ENCODE results near the gene H2BW2. TPM values are rescaled to one million over a fixed set of nuclear protein-coding genes. Genes with fewer than 3 reads are reported as not detected.
"Not testable (repeated sequence)": the region's sequence is repeated elsewhere in the genome, so short reads cannot be mapped to it uniquely, and the experiment has no call there.

Gene H2BW2
- total RNA-seq = not detected

DNA sequence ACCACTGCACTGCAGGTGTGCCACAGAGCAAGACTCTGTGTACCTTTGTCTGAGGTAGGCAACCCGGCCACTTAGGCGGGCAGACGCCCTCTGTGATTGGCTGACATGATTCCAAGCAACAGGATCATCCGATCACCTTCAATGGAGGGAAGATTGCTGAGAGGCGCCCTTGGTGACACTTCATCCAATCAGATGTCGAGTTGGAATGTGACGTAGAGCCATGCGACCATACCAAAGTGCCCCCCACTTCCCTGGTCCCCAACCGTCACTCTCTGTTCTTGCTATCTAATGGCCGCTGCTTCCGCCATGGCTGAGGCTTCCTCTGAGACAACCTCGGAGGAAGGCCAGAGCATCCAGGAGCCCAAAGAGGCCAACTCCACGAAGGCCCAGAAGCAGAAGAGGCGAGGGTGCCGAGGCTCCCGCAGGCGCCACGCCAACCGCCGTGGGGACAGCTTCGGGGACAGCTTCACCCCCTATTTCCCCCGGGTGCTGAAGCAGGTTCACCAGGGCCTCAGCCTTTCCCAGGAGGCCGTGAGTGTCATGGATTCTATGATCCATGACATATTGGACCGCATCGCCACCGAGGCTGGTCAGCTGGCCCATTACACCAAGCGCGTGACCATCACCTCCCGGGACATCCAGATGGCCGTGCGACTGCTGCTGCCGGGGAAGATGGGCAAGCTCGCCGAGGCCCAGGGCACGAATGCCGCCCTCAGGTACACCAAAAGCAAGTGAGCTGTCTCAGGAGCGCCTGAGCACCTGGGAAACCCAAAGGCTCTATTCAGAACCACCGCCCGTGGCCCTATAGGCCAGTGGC is at the start of gene H2BW2:
H2BW2 (plus strand) TSS at position 268 of the 817 bp plus-strand sequence; CDS start at position 307, 39 bp downstream.
- no peak for DNase-seq (ENCODE audit: low spot score)
- ATAC-seq = no peak

DNA sequence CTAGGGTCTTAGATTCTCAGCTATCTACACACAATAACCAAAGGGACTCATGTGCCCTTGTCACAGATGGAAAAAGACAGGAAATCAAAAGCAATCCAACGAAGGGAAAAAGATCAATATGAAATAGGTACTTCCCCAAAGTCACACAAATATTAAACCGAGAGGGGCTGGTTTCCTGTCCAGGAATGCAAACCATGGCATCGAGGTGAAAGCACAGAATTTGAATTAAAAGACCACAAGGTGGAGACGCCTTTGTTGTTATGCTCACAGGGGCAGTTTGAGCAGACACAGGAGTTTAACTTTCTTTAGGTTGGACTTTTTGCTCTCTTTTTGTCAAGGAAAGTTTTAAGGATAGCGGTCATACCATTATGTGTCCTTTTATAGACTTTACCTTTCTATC is 40.5 kb upstream of the H2BW2 start:
- no peak for DNase-seq (ENCODE audit: low spot score)
- no peak for ATAC-seq

DNA sequence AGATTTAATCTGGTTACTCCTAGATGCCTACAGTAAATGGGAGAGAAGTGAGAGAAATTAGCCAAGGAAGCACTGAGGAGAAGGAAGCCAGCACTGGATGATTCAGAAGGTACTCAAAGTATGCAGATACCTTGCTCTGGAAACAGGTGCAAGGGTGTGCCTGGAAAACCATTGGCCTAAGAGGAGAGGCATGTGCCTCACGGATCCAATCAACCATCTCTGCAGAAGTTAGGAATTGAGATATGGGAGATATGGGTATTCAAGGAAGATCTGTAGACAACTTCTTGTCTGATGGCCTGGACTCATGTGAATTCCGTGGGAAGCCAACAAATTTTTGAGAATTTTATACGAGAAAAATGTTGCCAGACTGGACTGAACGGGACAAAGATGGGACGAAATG is 30.9 kb upstream of the H2BW2 start:
- ATAC-seq (no peak), DNase-seq (ENCODE audit: low spot score) (no peak)

DNA sequence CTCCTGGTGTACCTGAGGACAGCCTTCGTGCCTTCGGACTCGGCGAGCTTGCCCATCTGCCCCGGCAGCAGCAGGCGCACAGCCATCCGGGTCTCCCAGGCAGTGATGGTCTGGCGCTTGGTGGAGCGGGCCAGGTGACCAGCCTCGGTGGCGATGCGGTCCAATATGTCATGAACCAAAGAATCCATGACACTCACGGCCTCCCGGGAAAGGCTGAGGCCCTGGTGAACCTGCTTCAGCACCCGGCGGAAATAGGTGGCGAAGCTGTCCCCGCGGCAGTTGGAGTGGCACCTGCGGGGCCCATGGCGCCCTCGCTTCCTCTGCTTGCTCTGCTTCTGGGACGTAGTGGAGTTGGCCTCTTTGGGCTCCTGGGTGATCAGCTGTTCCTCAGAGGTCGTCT is 26.6 kb upstream of the H2BW2 start:
- DNase-seq (ENCODE audit: low spot score) (no peak), ATAC-seq (no peak)

DNA sequence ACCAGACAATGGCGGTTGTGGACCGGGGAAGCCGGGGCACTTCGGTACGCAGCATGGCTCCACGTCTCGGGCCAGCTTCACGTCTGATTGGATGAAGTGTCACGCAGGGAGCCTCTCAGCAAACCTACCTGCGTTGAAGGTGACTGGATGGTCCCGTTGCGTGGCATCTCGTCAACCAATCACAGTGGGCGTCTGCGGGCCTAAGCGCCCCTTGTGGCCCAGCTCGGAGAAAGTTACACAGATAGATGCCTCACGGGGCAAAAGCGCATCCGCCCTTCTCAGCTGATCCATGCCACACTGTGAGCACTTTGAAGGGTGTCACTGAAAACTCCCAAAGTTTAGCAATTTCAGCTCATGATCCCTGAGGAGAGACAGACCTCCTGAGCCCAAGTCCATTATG is 26.1 kb upstream of the H2BW2 start, which contains the start of gene H2BW1:
H2BW1 (minus strand) TSS at position 103 of the 400 bp plus-strand sequence. CDS start 132 bp downstream, outside the sequence.
- ATAC-seq (no peak), DNase-seq (ENCODE audit: low spot score) (no peak)

DNA sequence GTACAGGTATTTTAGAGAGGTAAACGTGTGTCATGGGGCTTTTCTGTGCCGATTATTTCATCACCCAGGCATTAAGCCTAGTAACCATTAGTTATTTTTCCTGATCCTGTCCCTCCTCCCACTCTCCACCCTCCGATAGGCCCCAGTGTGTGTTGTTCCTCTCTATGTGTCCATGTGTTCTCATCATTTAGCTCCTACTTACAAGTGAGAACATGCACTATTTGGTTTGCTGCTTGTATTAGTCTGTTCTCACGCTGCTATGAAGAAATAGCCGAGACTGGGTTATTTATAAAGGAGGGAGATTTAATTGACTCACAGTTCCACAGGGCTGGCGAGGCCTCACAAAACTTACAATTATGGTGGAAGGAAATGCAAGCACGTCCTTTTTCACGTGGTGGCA is 24.2 kb upstream of the H2BW2 start:
- ATAC-seq; DNase-seq (ENCODE audit: low spot score): not testable (repeated sequence)

DNA sequence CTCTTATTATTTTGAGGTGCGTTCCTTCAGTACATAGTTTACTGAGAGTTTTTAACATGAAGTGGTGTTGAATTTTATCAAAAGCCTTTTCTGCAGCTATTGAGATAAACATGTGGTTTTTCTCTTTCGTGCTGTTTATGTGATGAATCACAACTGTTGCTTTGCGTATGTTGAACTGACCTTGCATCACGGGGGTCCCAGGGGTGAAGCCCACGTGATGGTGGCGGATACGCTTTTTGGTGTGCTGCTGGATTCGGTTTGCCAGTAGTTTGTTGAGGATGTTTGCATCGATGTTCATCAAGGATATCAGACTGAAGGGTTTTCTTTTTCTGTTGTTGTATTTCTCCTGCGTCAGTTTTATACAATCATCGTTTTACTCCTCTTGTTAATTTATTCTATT is 21.6 kb upstream of the H2BW2 start:
- DNase-seq (ENCODE audit: low spot score) = no peak
- ATAC-seq = no peak

DNA sequence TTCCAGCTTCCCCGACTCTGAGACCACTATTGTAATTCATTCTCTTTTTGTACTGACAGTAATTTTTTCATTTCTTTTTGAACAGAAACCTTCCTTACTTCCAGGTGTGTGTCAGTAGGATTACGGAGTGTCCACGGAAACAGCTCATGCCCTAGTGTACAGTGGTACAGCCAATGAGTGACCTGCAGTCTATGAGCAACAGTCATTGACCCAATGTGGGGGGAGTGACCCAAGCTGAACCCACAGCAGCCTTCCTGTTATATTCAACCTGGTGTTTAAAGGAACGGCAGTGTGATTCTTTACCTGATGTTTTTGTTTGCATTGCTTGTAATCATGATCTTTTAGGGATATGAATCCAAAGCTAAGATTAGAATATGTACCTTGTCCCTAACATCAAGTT is 1.2 kb downstream of the H2BW2 start:
- ATAC-seq = no peak
- DNase-seq (ENCODE audit: low spot score) = no peak

DNA sequence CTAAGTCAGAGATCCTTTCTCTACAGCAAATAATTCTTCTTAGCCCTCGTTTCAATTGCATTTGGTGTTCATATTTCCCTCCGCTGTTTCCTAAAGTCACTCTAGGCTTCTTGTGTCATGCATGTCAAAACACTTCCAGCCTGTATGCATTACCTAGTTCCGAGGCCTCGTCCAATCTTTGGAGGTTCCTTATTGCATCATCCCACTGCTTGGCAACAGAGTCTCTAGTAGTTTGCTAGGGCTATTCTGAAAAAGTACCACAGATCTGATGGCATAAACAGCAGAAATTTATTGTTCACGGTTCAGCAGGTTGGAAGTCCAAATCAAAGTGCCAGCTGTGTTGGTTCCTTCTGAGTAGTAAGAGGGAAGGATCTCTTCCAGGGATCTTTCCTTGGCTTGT is 5.9 kb downstream of the H2BW2 start:
- ATAC-seq = no peak
- DNase-seq (ENCODE audit: low spot score) = no peak

DNA sequence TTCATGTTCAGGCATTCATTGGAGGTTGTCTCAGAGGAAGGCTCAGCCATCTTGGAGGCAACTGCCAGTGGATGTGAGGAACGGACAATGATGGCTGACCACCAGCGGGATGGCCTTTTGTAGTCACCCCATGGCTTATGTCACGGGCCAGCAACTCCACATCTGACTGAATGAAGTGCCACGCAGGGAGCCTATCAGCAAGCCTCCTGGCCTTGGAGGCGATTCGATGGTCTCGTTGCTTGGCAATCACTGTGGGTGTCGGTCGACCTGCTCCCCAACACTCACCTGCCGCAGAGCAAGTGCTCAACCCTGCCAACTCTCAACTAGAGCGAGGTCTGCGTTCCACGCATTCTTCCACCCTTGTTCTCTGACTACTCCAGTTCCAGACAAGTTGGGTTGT is 7.4 kb downstream of the H2BW2 start:
- DNase-seq (ENCODE audit: low spot score) (no peak), ATAC-seq (no peak)

DNA sequence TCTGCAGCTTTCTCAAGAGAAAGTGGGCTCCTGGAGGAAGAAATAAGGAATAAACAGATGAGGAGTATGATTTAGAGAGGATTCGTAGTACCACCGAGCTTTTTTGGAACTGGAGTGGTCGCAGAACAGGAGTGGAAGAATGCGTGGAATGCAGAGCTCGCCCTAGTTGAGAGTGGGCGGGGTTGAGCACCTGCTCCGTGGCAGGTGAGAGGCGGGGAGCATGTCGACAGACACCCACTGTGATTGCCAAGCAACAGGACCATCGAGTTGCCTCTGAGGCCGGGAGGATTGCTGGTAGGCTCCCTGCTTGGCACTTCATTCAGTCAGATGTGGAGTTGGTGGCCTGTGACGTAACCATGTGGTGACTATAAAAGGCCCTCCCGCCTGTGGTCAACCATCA is 15.2 kb downstream of the H2BW2 start:
- ATAC-seq = not testable (repeated sequence)

DNA sequence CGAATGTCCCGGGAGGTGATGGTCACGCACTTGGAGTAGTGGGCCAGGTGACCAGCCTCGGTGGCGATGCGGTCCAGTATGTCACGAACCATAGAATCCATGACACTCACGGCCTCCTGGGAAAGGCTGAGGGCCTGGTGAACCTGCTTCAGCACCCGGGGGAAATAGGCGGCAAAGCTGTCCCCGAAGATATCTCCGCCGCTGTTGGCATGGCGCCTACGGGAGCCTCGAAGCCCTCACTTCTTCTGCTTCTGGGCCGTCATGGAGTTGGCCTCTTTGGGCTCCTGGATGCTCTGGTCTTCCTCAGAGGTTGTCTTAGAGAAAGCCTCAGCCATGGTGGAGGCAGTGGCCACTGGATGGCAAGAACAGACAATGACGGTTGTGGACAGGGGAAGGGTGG is 22.9 kb downstream of the H2BW2 start:
- ATAC-seq; DNase-seq (ENCODE audit: low spot score): not testable (repeated sequence)

More for the DNA sequence above, 15.2 kb downstream of the H2BW2 start:
- not testable (repeated sequence) for DNase-seq (ENCODE audit: low spot score)

DNA sequence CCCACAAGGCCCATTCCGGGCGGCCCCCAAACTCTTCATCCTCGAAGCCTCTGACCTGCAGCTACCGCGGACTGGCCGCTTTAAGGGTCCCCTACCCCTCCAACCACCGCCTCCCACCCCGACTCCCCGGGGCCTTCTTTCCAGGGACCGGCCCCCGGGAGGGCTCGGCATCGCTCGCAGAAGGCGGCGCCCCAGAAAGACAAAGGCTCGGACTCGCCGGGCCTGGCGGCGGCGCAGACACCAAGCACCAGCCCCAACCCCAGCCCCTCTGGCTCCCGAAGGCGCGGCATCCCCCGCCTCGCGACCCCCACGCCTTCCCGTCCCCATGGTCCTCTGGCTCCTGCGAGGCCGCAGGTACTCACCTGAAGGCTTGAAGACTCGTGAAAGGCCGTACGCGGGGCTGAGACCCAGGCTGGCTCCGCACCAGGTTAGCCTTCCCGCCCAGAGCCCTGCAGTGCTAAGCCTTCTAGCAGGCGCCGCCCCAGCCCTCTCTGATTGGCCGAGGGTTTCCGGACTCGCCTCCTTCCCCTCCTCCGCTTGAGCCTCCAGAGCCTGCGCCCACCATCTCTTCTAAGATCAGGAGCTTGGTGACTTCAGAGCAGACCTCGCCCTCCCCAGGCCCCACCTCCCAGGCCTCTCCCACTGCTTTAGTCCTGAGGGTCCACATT is 36.2 kb downstream of the H2BW2 start, which contains the start of gene TMSB15C:
TMSB15C (minus strand) TSS at position 459 of the 668 bp plus-strand sequence.
- peak; percentile 42 for ATAC-seq
- DNase-seq (ENCODE audit: low spot score) = not testable (repeated sequence)

DNA sequence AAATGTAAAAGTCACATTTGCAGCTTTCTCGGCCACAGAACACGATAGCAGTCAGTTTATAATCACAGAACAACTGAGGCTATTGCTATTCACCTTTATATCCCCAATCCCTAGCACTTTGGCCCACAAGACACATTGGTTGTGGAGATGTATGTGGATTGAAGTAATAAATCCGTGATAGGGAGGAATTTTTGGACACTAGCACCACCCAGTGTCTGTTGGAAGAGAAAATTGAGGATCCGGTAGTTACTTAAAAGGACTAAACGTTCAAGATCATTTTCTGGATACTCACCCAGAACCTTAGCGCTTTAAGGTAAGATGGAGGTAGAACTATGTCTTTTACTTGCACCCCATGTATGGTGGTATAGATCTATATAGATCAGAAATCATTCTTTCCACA is 38.1 kb downstream of the H2BW2 start:
- not testable (repeated sequence) for ATAC-seq; DNase-seq (ENCODE audit: low spot score)

DNA sequence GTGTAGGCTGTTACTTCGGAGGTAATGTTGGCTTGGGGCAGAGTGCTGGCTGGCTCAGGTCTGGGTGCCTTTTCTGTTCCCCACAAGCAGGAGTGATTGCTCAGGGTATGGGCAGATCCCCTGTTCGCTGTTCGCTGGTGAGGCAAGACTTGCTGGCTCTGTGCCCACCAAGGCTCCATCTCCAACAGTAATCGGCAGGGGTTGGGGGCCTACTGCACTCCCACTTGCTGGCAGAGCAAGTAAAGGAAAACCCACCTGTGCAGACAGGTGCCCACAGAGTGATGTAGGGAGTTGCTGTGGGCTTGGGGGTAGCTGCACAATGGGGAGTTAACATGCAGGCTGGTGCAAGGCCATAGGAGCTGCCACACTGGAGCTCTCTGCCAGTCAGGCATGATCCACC is 44.3 kb downstream of the H2BW2 start:
- no peak for ATAC-seq
- no peak for DNase-seq (ENCODE audit: low spot score)

DNA sequence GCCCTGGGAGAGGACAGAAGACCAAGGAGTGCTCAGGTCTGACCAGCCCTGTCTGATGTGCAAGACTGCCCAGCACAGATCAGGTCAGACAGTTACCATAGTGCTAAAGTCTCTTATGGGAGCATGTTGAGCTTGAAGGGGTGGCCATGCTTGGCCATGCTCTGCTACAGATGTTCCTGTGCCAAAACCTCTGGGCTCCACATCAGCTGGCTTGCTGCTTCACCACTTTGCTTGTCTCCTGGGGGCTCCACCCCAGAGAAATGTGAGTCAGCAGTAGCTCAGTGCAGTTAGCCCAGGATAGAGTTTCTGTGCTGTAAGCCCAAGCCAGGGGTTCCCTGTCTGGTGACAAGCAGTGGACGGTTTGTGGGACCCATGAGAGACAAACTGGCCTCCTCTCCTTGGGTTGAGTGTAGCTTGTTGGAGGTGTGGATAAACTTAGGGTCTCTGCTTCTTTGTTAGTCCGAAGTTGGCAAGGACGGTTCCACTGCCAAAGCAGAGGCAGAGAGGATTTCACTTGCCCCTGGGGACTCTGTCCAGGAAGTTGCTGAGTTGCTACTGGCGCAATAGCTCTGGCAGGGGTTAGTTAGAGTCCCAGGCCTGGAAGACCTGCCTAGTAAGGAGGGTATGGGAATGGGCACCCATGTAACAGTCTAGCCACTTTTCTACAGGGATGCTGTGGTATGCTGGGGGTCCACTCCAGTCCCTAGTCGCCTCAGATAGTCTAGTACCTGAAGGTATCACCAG is 45.0 kb downstream of the H2BW2 start:
- ATAC-seq = no peak
- DNase-seq (ENCODE audit: low spot score) = no peak

DNA sequence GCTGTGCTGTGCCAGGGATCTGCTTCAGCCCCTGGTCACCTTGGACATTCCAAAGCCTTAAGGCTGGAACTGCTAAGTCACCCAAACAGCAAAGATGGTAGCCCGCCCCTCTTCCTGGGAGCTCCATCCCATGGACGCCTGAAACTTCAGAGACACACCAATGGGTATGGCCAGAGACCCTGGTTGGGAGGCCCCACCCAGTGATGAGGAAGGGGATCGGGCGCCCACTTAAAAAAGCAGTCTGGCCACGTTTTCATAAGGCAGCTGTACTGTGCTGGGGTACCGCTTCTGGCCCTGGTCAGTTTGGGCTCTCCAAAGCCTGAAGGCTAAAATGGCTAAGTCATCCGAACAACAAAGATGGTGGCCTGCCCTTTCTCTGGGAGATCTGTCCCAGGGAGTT is 45.7 kb downstream of the H2BW2 start:
- DNase-seq (ENCODE audit: low spot score) (no peak), ATAC-seq (no peak)

DNA sequence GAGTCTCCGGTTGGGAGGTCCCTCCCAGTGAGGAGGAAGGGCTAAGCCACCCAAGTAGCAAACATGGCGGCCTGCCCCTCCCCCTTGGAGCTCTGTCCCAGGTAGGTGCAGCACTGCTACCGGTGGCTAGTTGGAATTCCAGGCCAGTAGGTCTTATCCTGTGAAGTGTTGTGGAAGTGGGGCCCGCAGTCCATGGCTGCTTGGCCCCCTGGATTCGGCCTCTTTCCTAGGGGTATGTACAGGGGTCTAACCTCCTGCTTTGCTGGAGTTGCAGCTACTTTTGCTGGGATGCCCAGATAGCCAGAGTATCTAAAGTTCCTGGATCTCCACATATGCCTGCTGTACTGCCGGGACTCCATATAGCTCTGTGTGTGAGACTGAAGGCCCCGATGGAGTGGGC is 46.2 kb downstream of the H2BW2 start:
- DNase-seq (ENCODE audit: low spot score) (no peak), ATAC-seq (no peak)

All from left lobe of liver (tissue), 2 donors.